Upper lobe of right lung (tissue), 1 donor: Measurements from ENCODE around the gene TOMM22. TPM values are rescaled to one million over a fixed set of nuclear protein-coding genes. Genes with fewer than 3 reads are reported as not detected.
A peak's percentile ranks its signal among the peaks of the same experiment; 100 is the strongest.

Experiments
- ATAC-seq: fragments of 200-7000 bp; cut with Tn5 transposase; one replicate; pipeline ENCODE4 v1.9.1; 2020; ENCODE audit warnings: mild to moderate bottlenecking, moderate library complexity
- DNase-seq: peaks from one replicate; pipeline ENCODE4 v3.0.0-alpha.2; 2020
- H3K27ac ChIP-seq: fragments of 200-600 bp; one replicate; pipeline ENCODE4 v1.8.0; 2022
- H3K27me3 ChIP-seq: fragments of 200-600 bp; one replicate; pipeline ENCODE4 v1.8.0; 2022; ENCODE audit warnings: mild to moderate bottlenecking
- H3K36me3 ChIP-seq: fragments of 200-600 bp; one replicate; pipeline ENCODE4 v1.8.0; 2022
- H3K4me1 ChIP-seq: fragments of 200-600 bp; one replicate; pipeline ENCODE4 v1.8.0; 2022
- H3K4me3 ChIP-seq: fragments of 200-600 bp; one replicate; pipeline ENCODE4 v1.8.0; 2022; ENCODE audit warnings: mild to moderate bottlenecking
- H3K9me3 ChIP-seq: fragments of 200-600 bp; one replicate; pipeline ENCODE4 v1.8.0; 2022
- CTCF ChIP-seq: fragments of 200-600 bp; IDR thresholded peaks from one replicate; pipeline ENCODE4 v1.8.0; 2022; ENCODE audit warnings: antibody characterized with exemption
- intact Hi-C: fragments of 100-400 bp; cut with DNase I; formaldehyde crosslinking; loops from one replicate; pipeline ENCODE4 v1.11.0; 2022
- total RNA-seq: library from RNA; stranded (reverse); fragmentation: NEBNext Ultra II Directional; extraction: Animal tissue kit (Norgen Biotek cat#: 25700); gene quantifications from one replicate; pipeline ENCODE4 v1.2.1, GENCODE V29; 2021
- donor health status: DM: no; HTN: yes; CAD: no; lungs with severe emphysema.

Gene TOMM22
- total RNA-seq, 1 donor from 2014 or later, result 51.6 TPM

GRCh38 chr22:38656256-38657044 lies 25.3 kb upstream of the TOMM22 start, which contains the start of the genes CBY1 and FAM227A:
TSS of gene CBY1 (plus strand) at chr22:38656638. CDS start at chr22:38668055, 11,417 bp downstream.
TSS of gene FAM227A (minus strand) at chr22:38656392. CDS start at chr22:38650168, 6,224 bp downstream.
- H3K9me3 ChIP-seq, result no peaks in the 10 kb centered on the region
- H3K36me3 ChIP-seq, result peaks cover 6% of the 10 kb centered on the region
- H3K4me1 ChIP-seq, result peaks cover 11% of the 10 kb centered on the region
- H3K27ac ChIP-seq, result peak within 1 kb of the TSS; percentile 98
- intact Hi-C loops, result no loop called here
- DNase-seq (peak; percentile 95), ATAC-seq (peak; percentile 96)
- H3K27me3 ChIP-seq, result no peaks in the 10 kb centered on the region
- peak within 1 kb of the TSS; percentile 95 for H3K4me3 ChIP-seq
- no peak for TF ChIP-seq CTCF

GRCh38 chr22:38657045-38657909 lies 24.5 kb upstream of the TOMM22 start:
- H3K27ac ChIP-seq, result peak overlapping the region; percentile 98
- H3K36me3 ChIP-seq, result peaks cover 6% of the 10 kb centered on the region
- ATAC-seq, result no peak
- H3K4me3 ChIP-seq, result peak overlapping the region; percentile 95
- no peak for DNase-seq
- no peak for TF ChIP-seq CTCF
- H3K9me3 ChIP-seq, result no peaks in the 10 kb centered on the region
- intact Hi-C loops, result no loop called here
- peaks cover 11% of the 10 kb centered on the region for H3K4me1 ChIP-seq
- H3K27me3 ChIP-seq, result no peaks in the 10 kb centered on the region

GRCh38 chr22:38674888-38675287 lies 6.9 kb upstream of the TOMM22 start:
- Histone ChIP-seq H3K27ac (no peak overlapping the region), H3K4me3 (no peak overlapping the region), H3K36me3 (peaks cover 29% of the 10 kb centered on the region), H3K9me3 (no peaks in the 10 kb centered on the region), H3K27me3 (no peaks in the 10 kb centered on the region), H3K4me1 (no peaks in the 10 kb centered on the region)
- intact Hi-C loops, result no loop called here
- ATAC-seq (no peak), DNase-seq (no peak)
- no peak for TF ChIP-seq CTCF

GRCh38 chr22:38675833-38676232 lies 5.9 kb upstream of the TOMM22 start:
- Histone ChIP-seq H3K36me3 (peaks cover 27% of the 10 kb centered on the region), H3K4me1 (no peaks in the 10 kb centered on the region), H3K27me3 (no peaks in the 10 kb centered on the region), H3K9me3 (no peaks in the 10 kb centered on the region), H3K4me3 (no peak overlapping the region), H3K27ac (no peak overlapping the region)
- ATAC-seq (no peak), DNase-seq (no peak)
- intact Hi-C loops, result no loop called here
- TF ChIP-seq CTCF, result no peak

GRCh38 chr22:38684895-38685294 lies 3.1 kb downstream of the TOMM22 start:
- intact Hi-C loops, result no loop called here
- Histone ChIP-seq H3K27ac (no peak overlapping the region), H3K36me3 (peaks cover 66% of the 10 kb centered on the region), H3K4me1 (peaks cover 7% of the 10 kb centered on the region), H3K9me3 (no peaks in the 10 kb centered on the region), H3K4me3 (no peak overlapping the region), H3K27me3 (no peaks in the 10 kb centered on the region)
- ATAC-seq (no peak), DNase-seq (no peak)
- no peak for TF ChIP-seq CTCF
